ENCODE results near the gene CHIT1. TPM values are rescaled to one million over a fixed set of nuclear protein-coding genes. Genes with fewer than 3 reads are reported as not detected.

The CHIT1 gene
- total and polyA plus RNA-seq, 9 of the 15 experiments (the other 6 are each of a cell fraction or from before 2014, with no cell fraction given): not detected

DNA sequence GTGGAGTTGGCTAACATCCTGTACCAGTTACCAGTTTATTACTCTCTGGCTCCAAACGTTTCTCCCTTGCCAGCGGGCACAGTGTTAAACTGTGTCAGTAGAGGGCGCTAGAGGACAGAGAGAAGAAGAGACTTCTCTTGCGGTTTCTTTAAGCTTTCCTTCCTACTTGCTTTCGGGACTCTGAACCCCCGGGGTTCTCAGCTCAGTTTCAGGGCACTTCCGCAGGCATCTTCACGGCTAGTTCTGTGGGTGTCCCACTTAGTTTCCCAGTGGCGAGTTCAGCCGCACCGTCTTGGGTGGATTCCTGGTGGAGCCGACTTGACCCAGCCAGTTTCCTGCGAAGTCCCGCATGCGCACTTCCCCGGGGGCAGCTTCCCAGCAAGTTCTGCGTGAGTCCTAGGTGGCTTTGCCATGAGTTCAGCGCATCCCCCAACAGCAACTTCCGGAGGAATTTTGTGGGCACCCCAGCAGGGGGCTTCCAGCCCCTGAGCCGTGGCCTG is 37.9 kb upstream of the CHIT1 start (continued):
- TF ChIP-seq, protein P1, sequence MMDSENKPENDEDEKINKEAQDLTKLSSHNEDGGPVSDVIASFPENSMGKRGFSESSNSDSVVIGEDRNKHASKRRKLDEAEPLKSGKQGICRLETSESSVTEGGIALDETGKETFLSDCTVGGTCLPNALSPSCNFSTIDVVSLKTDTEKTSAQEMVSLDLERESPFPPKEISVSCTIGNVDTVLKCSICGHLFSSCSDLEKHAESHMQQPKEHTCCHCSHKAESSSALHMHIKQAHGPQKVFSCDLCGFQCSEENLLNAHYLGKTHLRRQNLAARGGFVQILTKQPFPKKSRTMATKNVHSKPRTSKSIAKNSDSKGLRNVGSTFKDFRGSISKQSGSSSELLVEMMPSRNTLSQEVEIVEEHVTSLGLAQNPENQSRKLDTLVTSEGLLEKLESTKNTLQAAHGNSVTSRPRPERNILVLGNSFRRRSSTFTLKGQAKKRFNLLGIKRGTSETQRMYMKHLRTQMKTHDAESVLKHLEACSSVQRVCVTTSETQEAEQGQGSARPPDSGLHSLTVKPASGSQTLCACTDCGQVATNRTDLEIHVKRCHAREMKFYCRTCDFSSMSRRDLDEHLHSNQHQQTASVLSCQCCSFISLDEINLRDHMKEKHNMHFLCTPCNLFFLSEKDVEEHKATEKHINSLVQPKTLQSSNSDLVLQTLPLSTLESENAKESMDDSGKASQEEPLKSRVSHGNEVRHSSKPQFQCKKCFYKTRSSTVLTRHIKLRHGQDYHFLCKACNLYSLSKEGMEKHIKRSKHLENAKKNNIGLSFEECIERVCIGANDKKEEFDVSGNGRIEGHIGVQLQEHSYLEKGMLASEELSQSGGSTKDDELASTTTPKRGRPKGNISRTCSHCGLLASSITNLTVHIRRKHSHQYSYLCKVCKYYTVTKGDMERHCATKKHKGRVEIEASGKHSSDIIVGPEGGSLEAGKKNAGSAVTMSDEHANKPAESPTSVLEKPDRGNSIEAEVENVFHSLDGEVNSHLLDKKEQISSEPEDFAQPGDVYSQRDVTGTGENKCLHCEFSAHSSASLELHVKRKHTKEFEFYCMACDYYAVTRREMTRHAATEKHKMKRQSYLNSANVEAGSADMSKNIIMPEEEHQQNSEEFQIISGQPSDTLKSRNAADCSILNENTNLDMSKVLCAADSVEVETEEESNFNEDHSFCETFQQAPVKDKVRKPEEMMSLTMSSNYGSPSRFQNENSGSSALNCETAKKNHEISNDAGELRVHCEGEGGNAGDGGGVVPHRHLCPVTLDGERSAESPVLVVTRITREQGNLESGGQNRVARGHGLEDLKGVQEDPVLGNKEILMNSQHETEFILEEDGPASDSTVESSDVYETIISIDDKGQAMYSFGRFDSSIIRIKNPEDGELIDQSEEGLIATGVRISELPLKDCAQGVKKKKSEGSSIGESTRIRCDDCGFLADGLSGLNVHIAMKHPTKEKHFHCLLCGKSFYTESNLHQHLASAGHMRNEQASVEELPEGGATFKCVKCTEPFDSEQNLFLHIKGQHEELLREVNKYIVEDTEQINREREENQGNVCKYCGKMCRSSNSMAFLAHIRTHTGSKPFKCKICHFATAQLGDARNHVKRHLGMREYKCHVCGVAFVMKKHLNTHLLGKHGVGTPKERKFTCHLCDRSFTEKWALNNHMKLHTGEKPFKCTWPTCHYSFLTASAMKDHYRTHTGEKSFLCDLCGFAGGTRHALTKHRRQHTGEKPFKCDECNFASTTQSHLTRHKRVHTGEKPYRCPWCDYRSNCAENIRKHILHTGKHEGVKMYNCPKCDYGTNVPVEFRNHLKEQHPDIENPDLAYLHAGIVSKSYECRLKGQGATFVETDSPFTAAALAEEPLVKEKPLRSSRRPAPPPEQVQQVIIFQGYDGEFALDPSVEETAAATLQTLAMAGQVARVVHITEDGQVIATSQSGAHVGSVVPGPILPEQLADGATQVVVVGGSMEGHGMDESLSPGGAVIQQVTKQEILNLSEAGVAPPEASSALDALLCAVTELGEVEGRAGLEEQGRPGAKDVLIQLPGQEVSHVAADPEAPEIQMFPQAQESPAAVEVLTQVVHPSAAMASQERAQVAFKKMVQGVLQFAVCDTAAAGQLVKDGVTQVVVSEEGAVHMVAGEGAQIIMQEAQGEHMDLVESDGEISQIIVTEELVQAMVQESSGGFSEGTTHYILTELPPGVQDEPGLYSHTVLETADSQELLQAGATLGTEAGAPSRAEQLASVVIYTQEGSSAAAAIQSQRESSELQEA (IDR thresholded peaks at IDR 0.05; ENCODE audit: low read depth): no peak
- TF ChIP-seq, protein P2, sequence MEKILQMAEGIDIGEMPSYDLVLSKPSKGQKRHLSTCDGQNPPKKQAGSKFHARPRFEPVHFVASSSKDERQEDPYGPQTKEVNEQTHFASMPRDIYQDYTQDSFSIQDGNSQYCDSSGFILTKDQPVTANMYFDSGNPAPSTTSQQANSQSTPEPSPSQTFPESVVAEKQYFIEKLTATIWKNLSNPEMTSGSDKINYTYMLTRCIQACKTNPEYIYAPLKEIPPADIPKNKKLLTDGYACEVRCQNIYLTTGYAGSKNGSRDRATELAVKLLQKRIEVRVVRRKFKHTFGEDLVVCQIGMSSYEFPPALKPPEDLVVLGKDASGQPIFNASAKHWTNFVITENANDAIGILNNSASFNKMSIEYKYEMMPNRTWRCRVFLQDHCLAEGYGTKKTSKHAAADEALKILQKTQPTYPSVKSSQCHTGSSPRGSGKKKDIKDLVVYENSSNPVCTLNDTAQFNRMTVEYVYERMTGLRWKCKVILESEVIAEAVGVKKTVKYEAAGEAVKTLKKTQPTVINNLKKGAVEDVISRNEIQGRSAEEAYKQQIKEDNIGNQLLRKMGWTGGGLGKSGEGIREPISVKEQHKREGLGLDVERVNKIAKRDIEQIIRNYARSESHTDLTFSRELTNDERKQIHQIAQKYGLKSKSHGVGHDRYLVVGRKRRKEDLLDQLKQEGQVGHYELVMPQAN (IDR thresholded peaks at IDR 0.05; ENCODE audit: borderline replicate concordance): no peak
- TF ChIP-seq CC2D1A (IDR thresholded peaks at IDR 0.05) (peak; percentile 58; the same call in 1 of the 2 replicates), HMGN3 (IDR thresholded peaks at IDR 0.05; ENCODE audit: borderline replicate concordance, extremely low read depth, insufficient read length, low read depth, low read length) (no peak), MEIS2 (IDR thresholded peaks at IDR 0.05; ENCODE audit: partially characterized antibody) (no peak), ZFP30 (CRISPR knock-in tag; IDR thresholded peaks at IDR 0.05; ENCODE audit: borderline replicate concordance) (no peak), PML (IDR thresholded peaks at IDR 0.05; ENCODE audit: low read length) (no peak), ZNF12 (CRISPR knock-in tag; IDR thresholded peaks at IDR 0.05) (no peak), NFIC (IDR thresholded peaks at IDR 0.05) (no peak)
- TF ChIP-seq, protein P3, sequence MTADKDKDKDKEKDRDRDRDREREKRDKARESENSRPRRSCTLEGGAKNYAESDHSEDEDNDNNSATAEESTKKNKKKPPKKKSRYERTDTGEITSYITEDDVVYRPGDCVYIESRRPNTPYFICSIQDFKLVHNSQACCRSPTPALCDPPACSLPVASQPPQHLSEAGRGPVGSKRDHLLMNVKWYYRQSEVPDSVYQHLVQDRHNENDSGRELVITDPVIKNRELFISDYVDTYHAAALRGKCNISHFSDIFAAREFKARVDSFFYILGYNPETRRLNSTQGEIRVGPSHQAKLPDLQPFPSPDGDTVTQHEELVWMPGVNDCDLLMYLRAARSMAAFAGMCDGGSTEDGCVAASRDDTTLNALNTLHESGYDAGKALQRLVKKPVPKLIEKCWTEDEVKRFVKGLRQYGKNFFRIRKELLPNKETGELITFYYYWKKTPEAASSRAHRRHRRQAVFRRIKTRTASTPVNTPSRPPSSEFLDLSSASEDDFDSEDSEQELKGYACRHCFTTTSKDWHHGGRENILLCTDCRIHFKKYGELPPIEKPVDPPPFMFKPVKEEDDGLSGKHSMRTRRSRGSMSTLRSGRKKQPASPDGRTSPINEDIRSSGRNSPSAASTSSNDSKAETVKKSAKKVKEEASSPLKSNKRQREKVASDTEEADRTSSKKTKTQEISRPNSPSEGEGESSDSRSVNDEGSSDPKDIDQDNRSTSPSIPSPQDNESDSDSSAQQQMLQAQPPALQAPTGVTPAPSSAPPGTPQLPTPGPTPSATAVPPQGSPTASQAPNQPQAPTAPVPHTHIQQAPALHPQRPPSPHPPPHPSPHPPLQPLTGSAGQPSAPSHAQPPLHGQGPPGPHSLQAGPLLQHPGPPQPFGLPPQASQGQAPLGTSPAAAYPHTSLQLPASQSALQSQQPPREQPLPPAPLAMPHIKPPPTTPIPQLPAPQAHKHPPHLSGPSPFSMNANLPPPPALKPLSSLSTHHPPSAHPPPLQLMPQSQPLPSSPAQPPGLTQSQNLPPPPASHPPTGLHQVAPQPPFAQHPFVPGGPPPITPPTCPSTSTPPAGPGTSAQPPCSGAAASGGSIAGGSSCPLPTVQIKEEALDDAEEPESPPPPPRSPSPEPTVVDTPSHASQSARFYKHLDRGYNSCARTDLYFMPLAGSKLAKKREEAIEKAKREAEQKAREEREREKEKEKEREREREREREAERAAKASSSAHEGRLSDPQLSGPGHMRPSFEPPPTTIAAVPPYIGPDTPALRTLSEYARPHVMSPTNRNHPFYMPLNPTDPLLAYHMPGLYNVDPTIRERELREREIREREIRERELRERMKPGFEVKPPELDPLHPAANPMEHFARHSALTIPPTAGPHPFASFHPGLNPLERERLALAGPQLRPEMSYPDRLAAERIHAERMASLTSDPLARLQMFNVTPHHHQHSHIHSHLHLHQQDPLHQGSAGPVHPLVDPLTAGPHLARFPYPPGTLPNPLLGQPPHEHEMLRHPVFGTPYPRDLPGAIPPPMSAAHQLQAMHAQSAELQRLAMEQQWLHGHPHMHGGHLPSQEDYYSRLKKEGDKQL (CRISPR knock-in tag; IDR thresholded peaks at IDR 0.05; ENCODE audit: borderline replicate concordance): no peak
